IMR-90 (cell line): Measurements from ENCODE around the gene HCN4. TPM values are rescaled to one million over a fixed set of nuclear protein-coding genes. Genes with fewer than 3 reads are reported as not detected.

Experiments used
- ATAC-seq: fragments of 200-7000 bp; cut with Tn5 transposase; 2 replicates; pipeline ENCODE4 v1.9.1; 2020; ENCODE audit warnings: low read depth, mild to moderate bottlenecking, moderate library complexity
- BruUV-seq: library from RNA; stranded (reverse); fragments of 400-500 nt; replicated peaks from 2 replicates; lab custom pipeline; 2021; lab: Mats Ljungman, UMichigan
- CTCF ChIA-PET: fragments of 300-600 bp; formaldehyde crosslinking; extraction: SDS; loops from one replicate; lab custom pipeline; 2021; ENCODE audit warnings: antibody characterized with exemption; lab: Yijun Ruan, JAX
- POLR2A ChIA-PET: fragments of 300-600 bp; sonication (Branson Sonifier 250); formaldehyde crosslinking; loops from one replicate; lab custom pipeline; 2022; ENCODE audit warnings: antibody characterized with exemption; ENCODE audit not compliant: unreplicated experiment; lab: Charles Lee
- DNase-seq: peaks from one replicate; pipeline ENCODE4 v3.0.0; 2013
- H2AFZ ChIP-seq: replicated peaks from 2 replicates; pipeline ENCODE3; 2013; ENCODE audit warnings: low read length, mild to moderate bottlenecking; ENCODE audit not compliant: poor library complexity
- H2AK5ac ChIP-seq: 2 replicates; pipeline ENCODE4 v1.6.1; 2013; ENCODE audit warnings: low read depth, low read length, inconsistent platforms
- H2AK9ac ChIP-seq: replicated peaks from 2 replicates; pipeline ENCODE3; 2013; ENCODE audit warnings: mild to moderate bottlenecking, low read depth, low read length, moderate library complexity; ENCODE audit not compliant: poor library complexity
- H2BK120ac ChIP-seq: 2 replicates; pipeline ENCODE4 v1.6.1; 2013; ENCODE audit warnings: low read depth, low read length, inconsistent platforms
- H2BK15ac ChIP-seq: 3 replicates; pipeline ENCODE4 v1.6.1; 2013; ENCODE audit warnings: low read depth, low read length, inconsistent platforms
- H2BK20ac ChIP-seq: 2 replicates; pipeline ENCODE4 v1.6.1; 2013; ENCODE audit warnings: low read depth, mild to moderate bottlenecking, inconsistent platforms, low read length, moderate library complexity
- H2BK5ac ChIP-seq: 2 replicates; pipeline ENCODE4 v1.6.1; 2013; ENCODE audit warnings: mild to moderate bottlenecking, low read depth, low read length, inconsistent platforms; ENCODE audit not compliant: poor library complexity, severe bottlenecking
- H3K14ac ChIP-seq: replicated peaks from 2 replicates; pipeline ENCODE4 v1.6.1; 2013; ENCODE audit warnings: low read depth, low read length, inconsistent platforms
- H3K18ac ChIP-seq: 2 replicates; pipeline ENCODE4 v1.6.1; 2013; ENCODE audit warnings: low read depth, low read length, control low read depth
- H3K23ac ChIP-seq: 2 replicates; pipeline ENCODE4 v1.6.1; 2013; ENCODE audit warnings: low read depth, low read length, inconsistent platforms
- H3K27ac ChIP-seq: 2 replicates; pipeline ENCODE4 v1.5.1; 2013; ENCODE audit warnings: mild to moderate bottlenecking, control low read depth, low read length; ENCODE audit not compliant: insufficient read depth
- H3K27me3 ChIP-seq: 2 replicates; pipeline ENCODE4 v1.6.1; 2013; ENCODE audit warnings: low read length; ENCODE audit not compliant: control insufficient read depth, insufficient read depth
- H3K36me3 ChIP-seq: 2 replicates; pipeline ENCODE4 v1.6.1; 2013; ENCODE audit warnings: low read length, mixed read lengths; ENCODE audit not compliant: control insufficient read depth, insufficient read depth
- H3K4ac ChIP-seq: 2 replicates; pipeline ENCODE4 v1.6.1; 2013; ENCODE audit warnings: low read depth, low read length, inconsistent platforms
- H3K4me1 ChIP-seq: 2 replicates; pipeline ENCODE4 v1.6.1; 2013; ENCODE audit warnings: low read length, mixed read lengths; ENCODE audit not compliant: control insufficient read depth, insufficient read depth
- H3K4me2 ChIP-seq: 2 replicates; pipeline ENCODE4 v1.6.1; 2013; ENCODE audit warnings: low read depth, mild to moderate bottlenecking, control low read depth, low read length, moderate library complexity
- H3K4me3 ChIP-seq: 2 replicates; pipeline ENCODE4 v1.5.1; 2013; ENCODE audit warnings: low read depth, mild to moderate bottlenecking, control low read depth, low read length, moderate library complexity; ENCODE audit not compliant: insufficient read depth
- H3K56ac ChIP-seq: 2 replicates; pipeline ENCODE4 v1.6.1; 2013; ENCODE audit warnings: low read length, inconsistent platforms; ENCODE audit not compliant: insufficient read depth; ENCODE audit errors: extremely low read depth
- H3K79me1 ChIP-seq, 2 experiments: 2 replicates each; pipeline ENCODE4 v1.6.1; 2013; ENCODE audit warnings: low read length in 2 of 2, inconsistent platforms in 1 of 2, low read depth in 1 of 2
- H3K9ac ChIP-seq: 2 replicates; pipeline ENCODE4 v1.6.1; 2013; ENCODE audit warnings: low read depth, low read length, control low read depth
- H3K9me1 ChIP-seq: 2 replicates; pipeline ENCODE4 v1.6.1; 2013; ENCODE audit warnings: low read length, inconsistent platforms; ENCODE audit not compliant: insufficient read depth
- H3K9me3 ChIP-seq: 2 replicates; pipeline ENCODE4 v1.6.1; 2013; ENCODE audit warnings: low read length; ENCODE audit not compliant: control insufficient read depth, insufficient read depth
- H4K20me1 ChIP-seq: 2 replicates; pipeline ENCODE4 v1.6.1; 2013; ENCODE audit warnings: low read length, inconsistent platforms; ENCODE audit not compliant: insufficient read depth
- H4K5ac ChIP-seq: 2 replicates; pipeline ENCODE4 v1.6.1; 2013; ENCODE audit warnings: mild to moderate bottlenecking, low read depth, low read length, control low read depth
- H4K8ac ChIP-seq, 2 experiments: 2 replicates each; pipeline ENCODE4 v1.6.1; 2013; ENCODE audit warnings: low read depth in 2 of 2, low read length in 2 of 2, control low read depth in 1 of 2, inconsistent platforms in 1 of 2
- H4K91ac ChIP-seq: 2 replicates; pipeline ENCODE4 v1.6.1; 2013; ENCODE audit warnings: low read depth, low read length, inconsistent platforms; ENCODE audit not compliant: insufficient read depth
- BHLHE40 ChIP-seq: fragments of 150-350 bp; IDR thresholded peaks from 2 replicates; pipeline ENCODE4 v1.6.1; 2016; ENCODE audit warnings: mild to moderate bottlenecking, low read depth, low read length
- CEBPB ChIP-seq: IDR thresholded peaks from 2 replicates; pipeline ENCODE4 v1.6.1; 2012; ENCODE audit warnings: low read depth, low read length, improper control_type of control experiment
- CHD1 ChIP-seq: IDR thresholded peaks from 2 replicates; pipeline ENCODE4 v1.6.1; 2012; ENCODE audit warnings: low read depth, low read length, improper control_type of control experiment
- CTCF ChIP-seq: conservative IDR thresholded peaks from 2 replicates; pipeline ENCODE4 v1.5.1; 2012; ENCODE audit warnings: mild to moderate bottlenecking, low read depth, low read length, improper control_type of control experiment
- ELK1 ChIP-seq: fragments of 150-350 bp; IDR thresholded peaks from 2 replicates; pipeline ENCODE4 v1.6.1; 2016; ENCODE audit warnings: low read depth, mild to moderate bottlenecking, low read length, moderate library complexity, borderline replicate concordance
- FOS ChIP-seq: fragments of 150-350 bp; IDR thresholded peaks from 2 replicates; pipeline ENCODE4 v1.6.1; 2016; ENCODE audit warnings: low read depth, low read length
- MAFK ChIP-seq: IDR thresholded peaks from 2 replicates; pipeline ENCODE4 v1.6.1; 2012; ENCODE audit warnings: low read depth, low read length, improper control_type of control experiment
- MAZ ChIP-seq: IDR thresholded peaks from 2 replicates; pipeline ENCODE4 v1.6.1; 2012; ENCODE audit warnings: low read depth, mild to moderate bottlenecking, low read length, improper control_type of control experiment, moderate library complexity, borderline replicate concordance
- MXI1 ChIP-seq: IDR thresholded peaks from 2 replicates; pipeline ENCODE4 v1.6.1; 2012; ENCODE audit warnings: low read depth, mild to moderate bottlenecking, low read length, moderate library complexity, borderline replicate concordance
- NFE2L2 ChIP-seq: fragments of 150-350 bp; IDR thresholded peaks from 2 replicates; pipeline ENCODE4 v1.6.1; 2016; ENCODE audit warnings: low read depth, mild to moderate bottlenecking, low read length
- POLR2A ChIP-seq: IDR thresholded peaks from 2 replicates; pipeline ENCODE4 v1.6.1; 2012; ENCODE audit warnings: mild to moderate bottlenecking, low read depth, low read length
- RAD21 ChIP-seq: IDR thresholded peaks from 2 replicates; pipeline ENCODE4 v1.6.1; 2012; ENCODE audit warnings: low read length, improper control_type of control experiment
- RCOR1 ChIP-seq: IDR thresholded peaks from 2 replicates; pipeline ENCODE4 v1.6.1; 2012; ENCODE audit warnings: mild to moderate bottlenecking, low read length, improper control_type of control experiment; ENCODE audit not compliant: insufficient replicate concordance
- RFX5 ChIP-seq: IDR thresholded peaks from 2 replicates; pipeline ENCODE4 v1.8.0; 2012; ENCODE audit warnings: low read depth, mild to moderate bottlenecking, low read length, moderate library complexity
- SMC3 ChIP-seq: fragments of 150-350 bp; IDR thresholded peaks from 2 replicates; pipeline ENCODE4 v1.6.1; 2016; ENCODE audit warnings: low read depth, mild to moderate bottlenecking, antibody characterized with exemption, low read length, moderate library complexity
- USF2 ChIP-seq: fragments of 150-350 bp; IDR thresholded peaks from 2 replicates; pipeline ENCODE4 v1.6.1; 2017; ENCODE audit warnings: mild to moderate bottlenecking, antibody characterized with exemption, low read length, low read depth
- WGBS, 2 experiments: methylation state at CpG; one replicate each; pipeline versions ENCODE4 v1.1.5 to v1.1.7; 2013; ENCODE audit warnings: missing lambda C conversion rate in 2 of 2; ENCODE audit not compliant: insufficient read length in 1 of 2; ENCODE audit errors: extremely low coverage in 2 of 2; 5-methylcytosine and 5-hydroxymethylcytosine counted together
- dilution Hi-C: fragments of 300-500 bp; cut with HindIII; formaldehyde crosslinking; loops from one replicate; pipeline ENCODE4 v1.14.3; 2018; ENCODE audit warnings: low sequenced_read_pairs; ENCODE audit not compliant: unreplicated experiment
- in situ Hi-C: fragments of 300-500 bp; cut with MboI; formaldehyde crosslinking; loops from 3 replicates; pipeline ENCODE4 v1.14.3; 2019; ENCODE audit warnings: low sequenced_read_pairs, inconsistent platforms, mixed read lengths
- intact Hi-C: fragments of 100-400 bp; cut with micrococcal nuclease; formaldehyde crosslinking; loops from 2 replicates; pipeline ENCODE4 v1.10.0; 2022
- polyA plus RNA-seq, 3 experiments: library from polyadenylated mRNA; depleted of rRNA; stranded (reverse); fragments of >200 nt; gene quantifications; 2 replicates each; pipeline ENCODE4 v1.2.3, GENCODE V29; 2012; ENCODE audit warnings: low replicate concordance in 1 of 3
- total RNA-seq: library from RNA; depleted of rRNA; stranded (reverse); fragments of >200 nt; gene quantifications from 2 replicates; pipeline ENCODE4 v1.2.3, GENCODE V29; 2012

The HCN4 gene
- total and polyA plus RNA-seq, 2 of the 4 experiments (the other 2 are of a cell fraction), result not detected

GRCh38 chr15:73398861-73399260 is 30.1 kb upstream of the HCN4 start:
- no peak overlapping the region for H3K14ac ChIP-seq
- H3K4me2 ChIP-seq, result no peak overlapping the region
- CTCF ChIA-PET, result no interaction called here
- BruUV-seq, result no TSS peak
- no peak overlapping the region for H3K9ac ChIP-seq
- H2BK20ac ChIP-seq, result no peak overlapping the region
- H2BK5ac ChIP-seq, result no peak overlapping the region
- no peaks in the 10 kb centered on the region for H3K36me3 ChIP-seq
- TF ChIP-seq RAD21 (no peak), FOS (no peak), POLR2A (no peak), ELK1 (no peak), RCOR1 (no peak), MXI1 (no peak), USF2 (no peak), NFE2L2 (no peak), CEBPB (no peak), BHLHE40 (no peak), CHD1 (no peak), RFX5 (no peak), CTCF (no peak), SMC3 (no peak), MAFK (no peak), MAZ (no peak)
- no peak overlapping the region for H3K56ac ChIP-seq
- no peak overlapping the region for H2AK5ac ChIP-seq
- no peak overlapping the region for H3K4me3 ChIP-seq
- no peaks in the 10 kb centered on the region for H4K20me1 ChIP-seq
- in situ Hi-C loops (no loop called here), dilution Hi-C loops (no loop called here), intact Hi-C loops (no loop called here)
- H4K8ac ChIP-seq, result no peak overlapping the region
- H3K23ac ChIP-seq, result no peak overlapping the region
- H3K4ac ChIP-seq, result no peak overlapping the region
- no peaks in the 10 kb centered on the region for H3K9me1 ChIP-seq
- no peak overlapping the region for H3K18ac ChIP-seq
- H4K5ac ChIP-seq, result no peak overlapping the region
- no peak overlapping the region for H2AFZ ChIP-seq
- H2AK9ac ChIP-seq, result no peak overlapping the region
- no peaks in the 10 kb centered on the region for H3K9me3 ChIP-seq
- WGBS, 2 experiments, result 50% methylated on average over 1 of the region's 4 CpGs; no CpG with 5 or more reads in 1 of the 2 experiments
- no peak overlapping the region for H4K91ac ChIP-seq
- no peak overlapping the region for H2BK120ac ChIP-seq
- peaks cover 30% of the 10 kb centered on the region for H3K27me3 ChIP-seq
- no peak for DNase-seq
- no peaks in the 10 kb centered on the region for H3K79me1 ChIP-seq
- ATAC-seq, result no peak
- POLR2A ChIA-PET, result no interaction called here
- no peak overlapping the region for H3K27ac ChIP-seq
- H3K4me1 ChIP-seq, result no peaks in the 10 kb centered on the region
- H2BK15ac ChIP-seq, result no peak overlapping the region
